Measurements from ENCODE around the gene HOXC13.
A peak's percentile ranks its signal among the peaks of the same experiment; 100 is the strongest.

DNA sequence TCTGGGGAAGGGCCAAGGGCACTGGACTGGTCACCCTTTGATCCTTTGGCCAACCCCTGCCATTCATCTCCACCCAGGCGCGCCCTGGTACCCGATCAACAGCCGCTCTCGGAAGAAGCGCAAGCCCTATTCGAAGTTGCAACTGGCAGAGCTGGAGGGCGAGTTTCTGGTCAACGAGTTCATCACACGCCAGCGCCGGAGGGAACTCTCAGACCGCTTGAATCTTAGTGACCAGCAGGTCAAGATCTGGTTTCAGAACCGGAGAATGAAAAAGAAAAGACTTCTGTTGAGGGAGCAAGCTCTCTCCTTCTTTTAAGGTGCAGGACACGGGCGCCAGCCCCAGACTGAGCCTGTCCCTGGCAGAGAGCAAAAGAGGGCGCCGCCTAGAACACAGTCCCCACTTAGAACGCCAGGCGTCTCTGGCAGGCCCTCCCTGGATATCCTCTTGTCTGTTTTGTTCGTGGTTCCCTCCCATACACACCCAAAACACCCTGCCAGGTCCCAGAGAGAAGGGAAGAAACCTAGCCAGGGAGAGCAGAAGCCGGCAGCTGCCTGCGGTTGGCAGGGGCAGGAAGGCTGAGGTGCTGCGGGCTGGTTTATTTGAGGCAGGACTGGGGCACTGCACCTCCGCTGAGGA, 17.7 kb downstream of the HOXC13 start:
- no peak for TF ChIP-seq POLR2AphosphoS5 (IDR thresholded peaks at IDR 0.05; ENCODE audit: low read depth)
- TF ChIP-seq, protein P1, sequence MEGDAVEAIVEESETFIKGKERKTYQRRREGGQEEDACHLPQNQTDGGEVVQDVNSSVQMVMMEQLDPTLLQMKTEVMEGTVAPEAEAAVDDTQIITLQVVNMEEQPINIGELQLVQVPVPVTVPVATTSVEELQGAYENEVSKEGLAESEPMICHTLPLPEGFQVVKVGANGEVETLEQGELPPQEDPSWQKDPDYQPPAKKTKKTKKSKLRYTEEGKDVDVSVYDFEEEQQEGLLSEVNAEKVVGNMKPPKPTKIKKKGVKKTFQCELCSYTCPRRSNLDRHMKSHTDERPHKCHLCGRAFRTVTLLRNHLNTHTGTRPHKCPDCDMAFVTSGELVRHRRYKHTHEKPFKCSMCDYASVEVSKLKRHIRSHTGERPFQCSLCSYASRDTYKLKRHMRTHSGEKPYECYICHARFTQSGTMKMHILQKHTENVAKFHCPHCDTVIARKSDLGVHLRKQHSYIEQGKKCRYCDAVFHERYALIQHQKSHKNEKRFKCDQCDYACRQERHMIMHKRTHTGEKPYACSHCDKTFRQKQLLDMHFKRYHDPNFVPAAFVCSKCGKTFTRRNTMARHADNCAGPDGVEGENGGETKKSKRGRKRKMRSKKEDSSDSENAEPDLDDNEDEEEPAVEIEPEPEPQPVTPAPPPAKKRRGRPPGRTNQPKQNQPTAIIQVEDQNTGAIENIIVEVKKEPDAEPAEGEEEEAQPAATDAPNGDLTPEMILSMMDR (conservative IDR thresholded peaks at IDR 0.05; ENCODE audit: low read depth in 2 of 2), result no peak
- peak; percentile 93 for TF ChIP-seq EZH2 (IDR thresholded peaks at IDR 0.05; ENCODE audit: low read depth, unreplicated experiment)
- TF ChIP-seq CREB1 (CRISPR knock-in tag; IDR thresholded peaks at IDR 0.05; ENCODE audit: low read depth), result no peak
- peak; percentile 56 for TF ChIP-seq EZH2phosphoT487 (IDR thresholded peaks at IDR 0.05; ENCODE audit: unreplicated experiment)
- TF ChIP-seq ZNF114 (CRISPR knock-in tag; IDR thresholded peaks at IDR 0.05), result no peak
- TF ChIP-seq, protein P2, sequence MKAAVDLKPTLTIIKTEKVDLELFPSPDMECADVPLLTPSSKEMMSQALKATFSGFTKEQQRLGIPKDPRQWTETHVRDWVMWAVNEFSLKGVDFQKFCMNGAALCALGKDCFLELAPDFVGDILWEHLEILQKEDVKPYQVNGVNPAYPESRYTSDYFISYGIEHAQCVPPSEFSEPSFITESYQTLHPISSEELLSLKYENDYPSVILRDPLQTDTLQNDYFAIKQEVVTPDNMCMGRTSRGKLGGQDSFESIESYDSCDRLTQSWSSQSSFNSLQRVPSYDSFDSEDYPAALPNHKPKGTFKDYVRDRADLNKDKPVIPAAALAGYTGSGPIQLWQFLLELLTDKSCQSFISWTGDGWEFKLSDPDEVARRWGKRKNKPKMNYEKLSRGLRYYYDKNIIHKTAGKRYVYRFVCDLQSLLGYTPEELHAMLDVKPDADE (IDR thresholded peaks at IDR 0.05), result no peak
- TF ChIP-seq, protein P3, sequence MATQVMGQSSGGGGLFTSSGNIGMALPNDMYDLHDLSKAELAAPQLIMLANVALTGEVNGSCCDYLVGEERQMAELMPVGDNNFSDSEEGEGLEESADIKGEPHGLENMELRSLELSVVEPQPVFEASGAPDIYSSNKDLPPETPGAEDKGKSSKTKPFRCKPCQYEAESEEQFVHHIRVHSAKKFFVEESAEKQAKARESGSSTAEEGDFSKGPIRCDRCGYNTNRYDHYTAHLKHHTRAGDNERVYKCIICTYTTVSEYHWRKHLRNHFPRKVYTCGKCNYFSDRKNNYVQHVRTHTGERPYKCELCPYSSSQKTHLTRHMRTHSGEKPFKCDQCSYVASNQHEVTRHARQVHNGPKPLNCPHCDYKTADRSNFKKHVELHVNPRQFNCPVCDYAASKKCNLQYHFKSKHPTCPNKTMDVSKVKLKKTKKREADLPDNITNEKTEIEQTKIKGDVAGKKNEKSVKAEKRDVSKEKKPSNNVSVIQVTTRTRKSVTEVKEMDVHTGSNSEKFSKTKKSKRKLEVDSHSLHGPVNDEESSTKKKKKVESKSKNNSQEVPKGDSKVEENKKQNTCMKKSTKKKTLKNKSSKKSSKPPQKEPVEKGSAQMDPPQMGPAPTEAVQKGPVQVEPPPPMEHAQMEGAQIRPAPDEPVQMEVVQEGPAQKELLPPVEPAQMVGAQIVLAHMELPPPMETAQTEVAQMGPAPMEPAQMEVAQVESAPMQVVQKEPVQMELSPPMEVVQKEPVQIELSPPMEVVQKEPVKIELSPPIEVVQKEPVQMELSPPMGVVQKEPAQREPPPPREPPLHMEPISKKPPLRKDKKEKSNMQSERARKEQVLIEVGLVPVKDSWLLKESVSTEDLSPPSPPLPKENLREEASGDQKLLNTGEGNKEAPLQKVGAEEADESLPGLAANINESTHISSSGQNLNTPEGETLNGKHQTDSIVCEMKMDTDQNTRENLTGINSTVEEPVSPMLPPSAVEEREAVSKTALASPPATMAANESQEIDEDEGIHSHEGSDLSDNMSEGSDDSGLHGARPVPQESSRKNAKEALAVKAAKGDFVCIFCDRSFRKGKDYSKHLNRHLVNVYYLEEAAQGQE (IDR thresholded peaks at IDR 0.05; ENCODE audit: unreplicated experiment), result no peak
- no peak for TF ChIP-seq JUNB (IDR thresholded peaks at IDR 0.05; ENCODE audit: unreplicated experiment)
- no peak for TF ChIP-seq NANOG (IDR thresholded peaks at IDR 0.05; ENCODE audit: borderline replicate concordance)
- TF ChIP-seq ZNF331 (CRISPR knock-in tag; IDR thresholded peaks at IDR 0.05; ENCODE audit: low read depth), result no peak
- TF ChIP-seq STAT1 (IDR thresholded peaks at IDR 0.05; ENCODE audit: unreplicated experiment), result no peak
- TF ChIP-seq, protein P4, sequence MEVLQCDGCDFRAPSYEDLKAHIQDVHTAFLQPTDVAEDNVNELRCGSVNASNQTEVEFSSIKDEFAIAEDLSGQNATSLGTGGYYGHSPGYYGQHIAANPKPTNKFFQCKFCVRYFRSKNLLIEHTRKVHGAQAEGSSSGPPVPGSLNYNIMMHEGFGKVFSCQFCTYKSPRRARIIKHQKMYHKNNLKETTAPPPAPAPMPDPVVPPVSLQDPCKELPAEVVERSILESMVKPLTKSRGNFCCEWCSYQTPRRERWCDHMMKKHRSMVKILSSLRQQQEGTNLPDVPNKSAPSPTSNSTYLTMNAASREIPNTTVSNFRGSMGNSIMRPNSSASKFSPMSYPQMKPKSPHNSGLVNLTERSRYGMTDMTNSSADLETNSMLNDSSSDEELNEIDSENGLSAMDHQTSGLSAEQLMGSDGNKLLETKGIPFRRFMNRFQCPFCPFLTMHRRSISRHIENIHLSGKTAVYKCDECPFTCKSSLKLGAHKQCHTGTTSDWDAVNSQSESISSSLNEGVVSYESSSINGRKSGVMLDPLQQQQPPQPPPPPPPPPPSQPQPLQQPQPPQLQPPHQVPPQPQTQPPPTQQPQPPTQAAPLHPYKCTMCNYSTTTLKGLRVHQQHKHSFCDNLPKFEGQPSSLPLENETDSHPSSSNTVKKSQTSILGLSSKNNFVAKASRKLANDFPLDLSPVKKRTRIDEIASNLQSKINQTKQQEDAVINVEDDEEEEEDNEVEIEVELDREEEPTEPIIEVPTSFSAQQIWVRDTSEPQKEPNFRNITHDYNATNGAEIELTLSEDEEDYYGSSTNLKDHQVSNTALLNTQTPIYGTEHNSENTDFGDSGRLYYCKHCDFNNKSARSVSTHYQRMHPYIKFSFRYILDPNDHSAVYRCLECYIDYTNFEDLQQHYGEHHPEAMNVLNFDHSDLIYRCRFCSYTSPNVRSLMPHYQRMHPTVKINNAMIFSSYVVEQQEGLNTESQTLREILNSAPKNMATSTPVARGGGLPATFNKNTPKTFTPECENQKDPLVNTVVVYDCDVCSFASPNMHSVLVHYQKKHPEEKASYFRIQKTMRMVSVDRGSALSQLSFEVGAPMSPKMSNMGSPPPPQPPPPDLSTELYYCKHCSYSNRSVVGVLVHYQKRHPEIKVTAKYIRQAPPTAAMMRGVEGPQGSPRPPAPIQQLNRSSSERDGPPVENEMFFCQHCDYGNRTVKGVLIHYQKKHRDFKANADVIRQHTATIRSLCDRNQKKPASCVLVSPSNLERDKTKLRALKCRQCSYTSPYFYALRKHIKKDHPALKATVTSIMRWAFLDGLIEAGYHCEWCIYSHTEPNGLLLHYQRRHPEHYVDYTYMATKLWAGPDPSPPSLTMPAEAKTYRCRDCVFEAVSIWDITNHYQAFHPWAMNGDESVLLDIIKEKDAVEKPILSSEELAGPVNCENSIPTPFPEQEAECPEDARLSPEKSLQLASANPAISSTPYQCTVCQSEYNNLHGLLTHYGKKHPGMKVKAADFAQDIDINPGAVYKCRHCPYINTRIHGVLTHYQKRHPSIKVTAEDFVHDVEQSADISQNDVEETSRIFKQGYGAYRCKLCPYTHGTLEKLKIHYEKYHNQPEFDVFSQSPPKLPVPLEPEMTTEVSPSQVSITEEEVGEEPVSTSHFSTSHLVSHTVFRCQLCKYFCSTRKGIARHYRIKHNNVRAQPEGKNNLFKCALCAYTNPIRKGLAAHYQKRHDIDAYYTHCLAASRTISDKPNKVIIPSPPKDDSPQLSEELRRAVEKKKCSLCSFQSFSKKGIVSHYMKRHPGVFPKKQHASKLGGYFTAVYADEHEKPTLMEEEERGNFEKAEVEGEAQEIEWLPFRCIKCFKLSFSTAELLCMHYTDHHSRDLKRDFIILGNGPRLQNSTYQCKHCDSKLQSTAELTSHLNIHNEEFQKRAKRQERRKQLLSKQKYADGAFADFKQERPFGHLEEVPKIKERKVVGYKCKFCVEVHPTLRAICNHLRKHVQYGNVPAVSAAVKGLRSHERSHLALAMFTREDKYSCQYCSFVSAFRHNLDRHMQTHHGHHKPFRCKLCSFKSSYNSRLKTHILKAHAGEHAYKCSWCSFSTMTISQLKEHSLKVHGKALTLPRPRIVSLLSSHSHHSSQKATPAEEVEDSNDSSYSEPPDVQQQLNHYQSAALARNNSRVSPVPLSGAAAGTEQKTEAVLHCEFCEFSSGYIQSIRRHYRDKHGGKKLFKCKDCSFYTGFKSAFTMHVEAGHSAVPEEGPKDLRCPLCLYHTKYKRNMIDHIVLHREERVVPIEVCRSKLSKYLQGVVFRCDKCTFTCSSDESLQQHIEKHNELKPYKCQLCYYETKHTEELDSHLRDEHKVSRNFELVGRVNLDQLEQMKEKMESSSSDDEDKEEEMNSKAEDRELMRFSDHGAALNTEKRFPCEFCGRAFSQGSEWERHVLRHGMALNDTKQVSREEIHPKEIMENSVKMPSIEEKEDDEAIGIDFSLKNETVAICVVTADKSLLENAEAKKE (CRISPR knock-in tag; IDR thresholded peaks at IDR 0.05), result no peak

Measured in GM23338 (cell line).